SU-DHL-6 (cell line): ENCODE measurements around the gene HIBCH.

ENCODE experiments used
- H2AFZ ChIP-seq: fragments of 200-600 bp; sonication (generic); 2 replicates; pipeline ENCODE4 v1.6.1; 2014; ENCODE audit warnings: low read depth, mild to moderate bottlenecking, moderate library complexity, mixed read lengths, antibody characterized with exemption, low read length; ENCODE audit not compliant: severe bottlenecking
- H3F3A ChIP-seq: fragments of 200-600 bp; shearing (Covaris generic); 2 replicates; pipeline ENCODE4 v1.6.0; 2016; ENCODE audit warnings: antibody characterized with exemption, mild to moderate bottlenecking; ENCODE audit not compliant: insufficient read depth
- H3K27ac ChIP-seq: fragments of 200-600 bp; sonication (generic); 2 replicates; pipeline ENCODE4 v1.5.1; 2016; ENCODE audit warnings: low read depth, mild to moderate bottlenecking, low read length, moderate library complexity, mixed read lengths
- H3K27me3 ChIP-seq: fragments of 200-600 bp; sonication (generic), shearing (Covaris generic); 2 replicates; pipeline ENCODE4 v1.6.0; 2014; ENCODE audit warnings: mild to moderate bottlenecking, low read length
- H3K36me3 ChIP-seq: fragments of 200-600 bp; sonication (generic); 2 replicates; pipeline ENCODE4 v1.6.1; 2014; ENCODE audit warnings: mild to moderate bottlenecking, low read length, mixed read lengths
- H3K4me2 ChIP-seq: fragments of 300-600, 200-600 bp; shearing (Covaris generic), sonication (generic); 2 replicates; pipeline ENCODE4 v1.6.0; 2014; ENCODE audit warnings: low read length, low read depth, mild to moderate bottlenecking; ENCODE audit not compliant: poor library complexity, severe bottlenecking
- H3K4me3 ChIP-seq: fragments of 200-600 bp; sonication (generic); 2 replicates; pipeline ENCODE4 v1.5.1; 2014; ENCODE audit warnings: antibody characterized with exemption, low read length, mild to moderate bottlenecking, mixed read lengths; ENCODE audit not compliant: insufficient read depth, poor library complexity, severe bottlenecking
- H3K79me2 ChIP-seq: fragments of 200-600 bp; sonication (generic); 2 replicates; pipeline ENCODE4 v1.6.1; 2014; ENCODE audit warnings: mild to moderate bottlenecking, low read length, moderate library complexity; ENCODE audit not compliant: insufficient read depth
- H3K9ac ChIP-seq: fragments of 200-600 bp; sonication (generic); 2 replicates; pipeline ENCODE4 v1.7.0; 2014; ENCODE audit warnings: mild to moderate bottlenecking, low read length
- H3K9me2 ChIP-seq: fragments of 200-600 bp; sonication (generic); replicated peaks from 2 replicates; pipeline ENCODE4 v1.6.1; 2014; ENCODE audit warnings: low read length; ENCODE audit not compliant: insufficient read depth
- H3K9me3 ChIP-seq: fragments of 200-600 bp; sonication (generic); 2 replicates; pipeline ENCODE4 v1.6.1; 2014; ENCODE audit warnings: low read length, mixed read lengths; ENCODE audit not compliant: insufficient read depth
- H4K20me1 ChIP-seq: fragments of 200-600 bp; sonication (generic); 2 replicates; pipeline ENCODE4 v1.6.1; 2014; ENCODE audit warnings: low read depth, mild to moderate bottlenecking, antibody characterized with exemption, low read length, moderate library complexity, mixed read lengths
- EZH2phosphoT487 ChIP-seq: fragments of 200-600 bp; sonication (generic), shearing (Covaris generic); conservative IDR thresholded peaks from 2 replicates; pipeline ENCODE4 v1.6.1; 2018; ENCODE audit warnings: mild to moderate bottlenecking, antibody characterized with exemption, low read length, moderate library complexity, mixed read lengths
- TF ChIP-seq, protein P1 (sequence below): fragments of 200-600 bp; sonication (generic); IDR thresholded peaks from one replicate; pipeline ENCODE4 v1.5.1; 2017; ENCODE audit warnings: antibody characterized with exemption, mild to moderate bottlenecking, low read length, moderate library complexity; ENCODE audit not compliant: insufficient read depth, poor library complexity, severe bottlenecking

Gene HIBCH

DNA sequence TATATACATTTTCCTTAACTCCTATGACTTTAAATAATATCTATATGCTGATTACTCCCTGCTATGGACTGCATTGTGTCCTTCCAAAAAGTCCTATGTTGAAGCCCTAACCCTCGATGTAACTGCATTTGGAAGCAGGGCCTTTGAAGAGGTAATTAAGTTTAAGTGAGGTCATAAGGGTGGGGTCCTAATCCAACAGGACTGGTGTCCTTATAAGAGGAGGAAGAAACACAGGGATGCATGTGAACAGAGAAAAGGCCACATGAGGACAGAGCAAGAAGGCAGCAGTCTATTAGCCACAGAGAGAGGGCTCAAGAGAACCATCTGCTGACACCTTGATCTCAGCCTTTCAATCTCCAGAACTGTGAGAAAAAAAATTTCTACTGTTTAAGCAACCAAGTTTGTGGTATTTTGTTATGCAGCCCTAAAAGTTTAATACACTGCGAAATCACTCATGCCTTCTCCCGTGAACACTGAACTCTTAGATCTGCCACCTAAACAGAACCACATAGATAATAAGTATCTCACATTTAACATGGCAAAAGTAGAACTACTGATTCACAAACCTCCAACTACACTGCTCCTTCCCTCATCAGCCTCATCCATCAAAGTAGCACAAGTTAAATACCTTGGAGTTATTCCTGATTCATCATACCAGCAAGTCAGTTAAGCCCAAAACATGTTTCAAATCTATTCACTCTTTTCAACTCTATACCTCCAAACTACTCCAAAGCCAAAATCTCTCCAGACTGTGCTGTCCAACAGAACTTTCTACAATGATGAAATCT lies 65.4 kb downstream of the HIBCH start:
- Histone ChIP-seq H3F3A (no peaks in the 10 kb centered on the region), H3K9ac (no peak overlapping the region), H3K27ac (no peak overlapping the region), H3K36me3 (peaks cover 19% of the 10 kb centered on the region), H4K20me1 (no peaks in the 10 kb centered on the region), H3K27me3 (no peaks in the 10 kb centered on the region), H3K9me2 (no peaks in the 10 kb centered on the region), H2AFZ (no peak overlapping the region), H3K9me3 (no peaks in the 10 kb centered on the region), H3K4me3 (no peak overlapping the region), H3K79me2 (no peaks in the 10 kb centered on the region), H3K4me2 (no peak overlapping the region)
- TF ChIP-seq EZH2phosphoT487 = no peak
- TF ChIP-seq, protein P1, sequence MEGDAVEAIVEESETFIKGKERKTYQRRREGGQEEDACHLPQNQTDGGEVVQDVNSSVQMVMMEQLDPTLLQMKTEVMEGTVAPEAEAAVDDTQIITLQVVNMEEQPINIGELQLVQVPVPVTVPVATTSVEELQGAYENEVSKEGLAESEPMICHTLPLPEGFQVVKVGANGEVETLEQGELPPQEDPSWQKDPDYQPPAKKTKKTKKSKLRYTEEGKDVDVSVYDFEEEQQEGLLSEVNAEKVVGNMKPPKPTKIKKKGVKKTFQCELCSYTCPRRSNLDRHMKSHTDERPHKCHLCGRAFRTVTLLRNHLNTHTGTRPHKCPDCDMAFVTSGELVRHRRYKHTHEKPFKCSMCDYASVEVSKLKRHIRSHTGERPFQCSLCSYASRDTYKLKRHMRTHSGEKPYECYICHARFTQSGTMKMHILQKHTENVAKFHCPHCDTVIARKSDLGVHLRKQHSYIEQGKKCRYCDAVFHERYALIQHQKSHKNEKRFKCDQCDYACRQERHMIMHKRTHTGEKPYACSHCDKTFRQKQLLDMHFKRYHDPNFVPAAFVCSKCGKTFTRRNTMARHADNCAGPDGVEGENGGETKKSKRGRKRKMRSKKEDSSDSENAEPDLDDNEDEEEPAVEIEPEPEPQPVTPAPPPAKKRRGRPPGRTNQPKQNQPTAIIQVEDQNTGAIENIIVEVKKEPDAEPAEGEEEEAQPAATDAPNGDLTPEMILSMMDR = no peak

DNA sequence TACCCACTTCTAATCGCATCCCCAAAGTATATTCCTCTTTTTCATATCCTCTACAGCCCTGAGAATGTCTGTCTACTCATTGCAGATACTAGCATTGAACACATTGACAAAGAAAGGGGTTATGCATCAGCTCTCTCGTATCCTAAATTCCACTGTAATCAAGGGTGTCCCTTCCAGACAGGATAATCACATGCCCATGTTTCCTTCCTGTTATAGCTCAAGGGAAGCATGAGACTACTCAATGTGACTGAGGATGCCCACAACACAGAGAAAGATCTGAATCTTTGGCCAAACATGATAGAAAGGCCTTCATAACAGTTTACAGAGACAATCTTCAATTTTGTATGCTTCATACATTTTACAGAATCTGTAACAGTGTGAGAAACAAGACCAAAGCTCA lies 69.2 kb downstream of the HIBCH start:
- Histone ChIP-seq H3K4me2 (no peak overlapping the region), H3K9me3 (no peaks in the 10 kb centered on the region), H2AFZ (no peak overlapping the region), H3K27ac (no peak overlapping the region), H3K36me3 (peaks cover 2% of the 10 kb centered on the region; the same call in 1 of the 2 replicates), H4K20me1 (no peaks in the 10 kb centered on the region), H3K4me3 (no peak overlapping the region), H3K27me3 (no peaks in the 10 kb centered on the region), H3K79me2 (no peaks in the 10 kb centered on the region), H3K9me2 (no peaks in the 10 kb centered on the region), H3F3A (no peaks in the 10 kb centered on the region), H3K9ac (no peak overlapping the region)
- TF ChIP-seq, protein P1 = no peak
- no peak for TF ChIP-seq EZH2phosphoT487

DNA sequence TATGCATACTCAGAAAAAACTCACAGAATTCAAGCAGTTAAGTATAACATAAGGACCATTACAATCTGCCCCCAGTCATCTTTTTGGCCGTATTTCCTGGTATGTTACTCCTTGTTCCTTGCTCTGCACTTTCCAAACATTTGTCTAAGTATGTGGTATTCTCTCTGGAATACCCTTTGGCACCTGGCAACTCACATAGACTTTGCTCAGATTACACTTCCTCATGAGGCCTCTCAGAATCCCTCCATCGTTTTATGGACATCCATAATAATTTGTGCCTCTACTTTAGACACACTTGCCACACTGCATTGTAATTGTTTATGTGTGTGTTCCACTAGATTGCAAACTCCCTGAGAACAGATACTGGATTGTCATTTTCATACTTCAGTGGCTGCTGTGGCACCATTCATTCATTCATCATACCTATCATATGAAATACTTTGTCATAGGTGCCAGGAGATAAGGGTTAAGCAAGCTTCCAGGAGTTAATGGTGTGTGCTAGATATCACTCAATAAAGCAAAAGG lies 84.0 kb downstream of the HIBCH start:
- H3K27ac ChIP-seq = no peak overlapping the region
- H3K4me3 ChIP-seq = no peak overlapping the region
- no peaks in the 10 kb centered on the region for H3K79me2 ChIP-seq
- H3K9ac ChIP-seq = no peak overlapping the region
- no peaks in the 10 kb centered on the region for H4K20me1 ChIP-seq
- H3K9me3 ChIP-seq = no peaks in the 10 kb centered on the region
- no peak overlapping the region for H2AFZ ChIP-seq
- no peak overlapping the region for H3K4me2 ChIP-seq
- H3F3A ChIP-seq = no peaks in the 10 kb centered on the region
- H3K9me2 ChIP-seq = no peaks in the 10 kb centered on the region
- no peaks in the 10 kb centered on the region for H3K36me3 ChIP-seq
- TF ChIP-seq, protein P1 = no peak
- no peak for TF ChIP-seq EZH2phosphoT487
- no peaks in the 10 kb centered on the region for H3K27me3 ChIP-seq
